ENCODE results near the gene ABHD11. TPM values are rescaled to one million over a fixed set of nuclear protein-coding genes. Genes with fewer than 3 reads are reported as not detected.
A peak's percentile ranks its signal among the peaks of the same experiment; 100 is the strongest.

ABHD11 gene
- total and polyA plus RNA-seq, 2 of the 4 experiments (the other 2 are of a cell fraction), result 13.4 to 19.9 TPM

GRCh38 chr7:73770002-73770859, 31.6 kb upstream of the ABHD11 start, which contains the start of gene CLDN3:
CLDN3 (minus strand) TSS chr7:73770270; CDS start chr7:73770049, 221 bp downstream.
- no peak for TF ChIP-seq POLR2A (IDR thresholded peaks at IDR 0.05; ENCODE audit: low read depth, low read length)
- TF ChIP-seq MAFK (IDR thresholded peaks at IDR 0.05; ENCODE audit: low read depth, low read length), result no peak
- TF ChIP-seq NFE2L2 (IDR thresholded peaks at IDR 0.05; ENCODE audit: low read depth, low read length), result no peak
- no peak for TF ChIP-seq ELK1 (IDR thresholded peaks at IDR 0.05; ENCODE audit: borderline replicate concordance, low read depth, low read length)
- no peak for TF ChIP-seq RAD21 (IDR thresholded peaks at IDR 0.05; ENCODE audit: low read length)
- no peak within 1 kb of the TSS for H3K18ac ChIP-seq (ENCODE audit: low read depth, low read length)
- H4K91ac ChIP-seq (ENCODE audit: insufficient read depth, low read depth, low read length), result no peak within 1 kb of the TSS
- H2BK120ac ChIP-seq (ENCODE audit: low read depth, low read length), result no peak within 1 kb of the TSS
- peaks cover 4% of the 10 kb centered on the region; the same call in 1 of the 2 replicates for H3K4me1 ChIP-seq (ENCODE audit: control insufficient read depth, insufficient read depth, low read length)
- no peak within 1 kb of the TSS for H2AK9ac ChIP-seq (replicated peaks; ENCODE audit: low read depth, low read length, poor library complexity)
- no peak within 1 kb of the TSS for H2AK5ac ChIP-seq (ENCODE audit: low read depth, low read length)
- dilution Hi-C loops (cut with HindIII; ENCODE audit: low sequenced_read_pairs, unreplicated experiment) (no loop called here), intact Hi-C loops (cut with micrococcal nuclease) (no loop called here), in situ Hi-C loops (cut with MboI; ENCODE audit: low sequenced_read_pairs) (no loop called here)
- H3K9me3 ChIP-seq (ENCODE audit: control insufficient read depth, insufficient read depth, low read length), result no peaks in the 10 kb centered on the region; the same call in 1 of the 2 replicates
- peak within 1 kb of the TSS; percentile 38 for H3K4me2 ChIP-seq (ENCODE audit: low read depth, low read length)
- no peak within 1 kb of the TSS for H3K56ac ChIP-seq (ENCODE audit: extremely low read depth, insufficient read depth, low read length)
- no peak within 1 kb of the TSS for H4K8ac ChIP-seq (ENCODE audit: low read depth in 2 of 2, low read length in 2 of 2)
- WGBS, 2 experiments (ENCODE audit: extremely low coverage in 2 of 2, insufficient read length in 1 of 2), result 3% methylated on average over 41 of the region's 82 CpGs; no CpG with 5 or more reads in 1 of the 2 experiments
- H4K20me1 ChIP-seq (ENCODE audit: insufficient read depth, low read length), result no peaks in the 10 kb centered on the region
- no peaks in the 10 kb centered on the region for H3K9me1 ChIP-seq (ENCODE audit: insufficient read depth, low read length)
- H3K27me3 ChIP-seq (ENCODE audit: control insufficient read depth, insufficient read depth, low read length), result peaks cover 37% of the 10 kb centered on the region
- H2BK20ac ChIP-seq (ENCODE audit: low read depth, low read length), result no peak within 1 kb of the TSS
- H3K27ac ChIP-seq (ENCODE audit: insufficient read depth, low read length), result no peak within 1 kb of the TSS
- no peak within 1 kb of the TSS for H4K5ac ChIP-seq (ENCODE audit: low read depth, low read length)
- no TSS peak for BruUV-seq (replicated peaks)
- H2BK5ac ChIP-seq (ENCODE audit: low read depth, low read length, poor library complexity, severe bottlenecking), result no peak within 1 kb of the TSS
- peak within 1 kb of the TSS; percentile 84 for H2AFZ ChIP-seq (replicated peaks; ENCODE audit: low read length, poor library complexity)
- H3K4me3 ChIP-seq (ENCODE audit: insufficient read depth, low read depth, low read length), result 0 out of 2 replicates have a peak within 1 kb of the TSS, but pooled peaks have one; percentile 14
- ChIA-PET POLR2A (ENCODE audit: unreplicated experiment) (no interaction called here), CTCF (no interaction called here)
- H2BK15ac ChIP-seq (ENCODE audit: low read depth, low read length), result no peak within 1 kb of the TSS
- no peaks in the 10 kb centered on the region for H3K79me1 ChIP-seq (ENCODE audit: low read depth in 1 of 2, low read length in 2 of 2)
- H3K4ac ChIP-seq (ENCODE audit: low read depth, low read length), result no peak within 1 kb of the TSS
- no peak within 1 kb of the TSS for H3K23ac ChIP-seq (ENCODE audit: low read depth, low read length)
- ATAC-seq (ENCODE audit: low read depth) (peak; percentile 65), DNase-seq (no peak)
- no peaks in the 10 kb centered on the region for H3K36me3 ChIP-seq (ENCODE audit: control insufficient read depth, insufficient read depth, low read length)
- H3K14ac ChIP-seq (replicated peaks; ENCODE audit: low read depth, low read length), result no peak within 1 kb of the TSS
- no peak within 1 kb of the TSS for H3K9ac ChIP-seq (ENCODE audit: low read depth, low read length)

Data from IMR-90 (cell line).